NOMO-1 (cell line): Measurements from ENCODE around the gene UCK1.
"Not testable (repeated sequence)": the region's sequence is repeated elsewhere in the genome, so short reads cannot be mapped to it uniquely, and the experiment has no call there.

Source experiments
- DNase-seq, 2 experiments: peaks; one replicate each; lab custom pipeline; 2025; ENCODE audit not compliant: unreplicated experiment in 2 of 2; lab: John Stamatoyannopoulos, UW

Gene UCK1

DNA sequence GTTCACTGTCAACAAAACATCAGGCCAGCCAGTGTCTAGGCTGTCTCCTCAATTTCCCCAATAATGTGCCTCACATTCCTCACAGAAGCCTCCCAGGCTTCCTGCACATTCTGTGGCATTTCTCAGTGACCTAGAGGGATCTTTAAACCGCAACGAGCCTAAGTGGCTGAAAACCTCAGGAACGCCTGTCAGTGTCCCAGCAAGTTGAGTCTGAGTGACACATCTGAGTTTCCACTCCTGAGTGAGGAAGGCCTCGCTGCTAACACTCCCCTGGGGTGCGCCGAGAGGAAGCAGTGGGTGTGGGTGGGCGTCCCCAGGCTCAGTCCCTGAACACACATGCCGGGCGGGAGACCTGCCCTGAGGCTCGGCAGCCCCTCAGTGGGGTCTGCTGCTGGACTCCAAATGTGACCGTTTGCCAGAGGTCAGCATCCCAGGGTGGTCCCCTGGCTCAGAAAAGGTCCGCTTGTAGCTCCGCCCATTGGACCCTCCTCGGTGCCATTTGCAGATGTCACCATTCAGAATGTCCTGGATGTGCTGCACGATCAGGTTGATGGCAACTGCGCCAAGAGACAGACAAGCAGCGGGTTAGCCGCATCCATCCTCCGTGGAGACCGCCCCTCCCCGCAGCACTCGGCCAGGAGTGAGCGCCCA lies 6.3 kb downstream of the UCK1 start:
- DNase-seq = no peak

DNA sequence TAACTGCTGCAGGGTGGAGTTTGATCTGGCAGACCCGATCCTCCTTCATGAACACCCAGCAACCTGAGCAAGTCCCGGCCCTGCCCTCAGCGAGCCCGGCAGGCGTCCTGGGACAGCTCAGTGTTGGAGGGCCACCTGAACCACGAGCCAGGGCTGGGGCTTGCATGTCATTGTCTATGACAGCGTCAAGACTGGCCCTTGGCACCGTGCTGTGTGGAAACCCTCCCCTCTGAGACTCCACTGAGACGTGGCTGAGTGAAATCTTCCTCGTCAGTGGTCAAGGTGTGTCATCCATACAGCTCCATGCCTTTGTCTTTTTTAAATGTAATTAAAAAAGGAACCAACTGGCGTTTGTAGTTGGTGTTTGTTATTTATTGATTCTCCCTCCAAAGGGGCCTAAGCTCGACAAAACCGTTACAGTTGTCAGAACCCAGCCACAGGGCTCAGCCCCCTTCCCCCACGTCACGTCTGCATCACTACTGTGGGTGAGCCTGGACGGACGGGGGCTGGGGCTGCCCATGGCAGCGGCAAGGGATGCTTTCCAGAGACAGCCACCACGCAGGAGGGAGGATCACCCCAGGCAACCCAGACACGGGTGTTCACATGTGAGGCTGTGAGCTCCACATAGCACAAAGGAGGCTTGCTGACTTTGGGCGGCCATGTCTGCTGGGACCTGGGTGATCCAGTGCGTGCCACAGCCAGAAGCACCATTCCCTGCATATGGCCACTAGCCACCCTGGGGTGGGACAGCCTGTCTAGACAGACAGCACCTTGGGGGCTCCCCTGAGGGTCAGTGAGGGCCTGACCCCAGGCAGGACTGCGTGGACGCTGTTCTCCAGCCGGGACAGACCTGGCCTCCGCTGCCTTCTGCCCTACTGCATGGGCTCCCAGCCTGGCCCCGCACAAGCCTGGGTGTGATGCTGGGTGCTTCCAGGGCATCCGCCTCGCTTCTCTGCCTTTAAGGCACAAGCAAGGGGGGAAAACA lies 7.3 kb downstream of the UCK1 start:
- DNase-seq = no peak

- DNase-seq = no peak
Measured at GRCh38 chr9:131523086-131523388, 8.0 kb downstream of the UCK1 start.

DNA sequence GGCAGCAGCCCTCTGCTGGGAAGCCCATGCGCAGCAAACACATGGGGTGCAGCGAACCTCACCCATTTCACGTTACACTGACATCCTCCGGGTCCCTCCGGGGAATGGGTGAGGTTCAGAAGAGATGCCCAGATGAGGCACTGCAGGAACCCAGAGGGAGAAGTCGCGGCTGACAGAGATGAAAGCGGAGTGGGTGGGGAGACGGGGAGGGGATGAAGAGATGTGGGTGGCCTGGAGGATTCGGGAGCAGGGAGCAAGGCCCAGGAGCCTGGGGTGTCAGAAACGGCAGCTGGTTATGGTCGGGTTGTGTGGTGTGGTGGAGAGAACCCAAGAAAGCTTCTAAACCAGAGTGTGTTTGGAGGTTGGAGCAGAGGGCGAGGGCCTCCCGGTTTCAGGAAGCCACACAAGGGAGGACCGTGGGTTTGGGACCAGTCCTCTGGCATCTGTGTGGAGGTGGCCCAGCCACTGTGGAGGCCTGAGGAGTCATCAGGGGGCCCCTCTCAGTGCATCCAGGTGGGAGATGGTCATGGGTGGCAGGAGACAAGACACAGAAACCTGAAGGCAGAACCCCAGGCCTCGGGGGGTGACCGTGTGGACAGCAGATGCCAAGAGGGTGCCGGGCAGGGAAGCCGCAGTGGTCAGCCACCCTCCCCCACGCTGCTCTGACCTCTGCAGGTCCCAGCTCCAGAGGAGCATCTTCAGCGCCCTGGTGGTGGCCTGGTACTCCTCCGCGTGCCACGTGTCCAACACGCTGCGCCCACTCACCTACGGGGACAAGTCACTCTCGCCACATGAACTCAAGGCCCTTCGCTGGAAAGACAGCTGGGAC lies 8.6 kb downstream of the UCK1 start:
- no peak for DNase-seq

GRCh38 chr9:131521822-131522221 lies 9.2 kb downstream of the UCK1 start:
- DNase-seq = no peak

DNA sequence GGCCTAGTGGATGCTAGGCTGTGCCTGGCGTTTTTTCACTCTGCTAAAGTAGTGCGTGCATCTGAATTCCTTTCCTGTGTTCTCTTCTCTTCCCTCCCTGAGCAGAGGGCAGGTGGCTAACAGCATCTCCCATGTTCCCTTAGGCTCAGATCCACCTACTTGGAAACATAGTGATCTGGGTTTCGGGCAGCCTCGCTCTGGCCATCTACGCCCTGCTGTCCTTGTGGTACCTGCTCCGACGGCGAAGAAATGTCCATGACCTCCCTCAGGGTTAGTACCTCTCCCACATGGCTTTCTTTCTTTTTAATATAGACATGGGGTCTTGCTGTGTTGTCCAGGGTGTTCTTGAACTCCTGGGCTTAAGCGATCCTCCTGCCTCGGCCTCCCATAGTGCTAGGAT lies 9.9 kb downstream of the UCK1 start:
- no peak for DNase-seq

DNA sequence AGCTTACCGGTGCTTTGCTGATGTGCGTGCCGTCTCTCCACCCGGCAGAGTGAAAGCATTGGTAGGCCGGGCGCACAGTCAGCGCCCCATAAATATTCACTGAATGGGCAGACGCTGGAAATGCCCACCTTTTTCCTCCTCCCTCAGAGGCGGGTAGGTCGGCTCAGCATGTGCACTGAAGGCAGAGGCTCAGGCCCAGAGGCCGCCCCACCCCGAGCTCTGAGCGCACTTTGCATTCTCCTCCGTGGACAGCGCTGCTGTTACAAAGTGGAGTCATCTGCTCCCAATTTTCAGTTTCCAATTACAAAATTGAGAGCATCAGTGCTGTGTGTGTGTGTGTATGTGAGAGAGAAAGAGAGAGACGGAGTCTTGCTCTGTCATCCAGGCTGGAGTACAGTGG lies 10.6 kb downstream of the UCK1 start:
- DNase-seq = no peak

GRCh38 chr9:131518553-131518952 lies 12.5 kb downstream of the UCK1 start:
- DNase-seq = no peak

- DNase-seq = no peak
Measured at GRCh38 chr9:131517761-131518190, 13.3 kb downstream of the UCK1 start.

GRCh38 chr9:131516930-131517329 lies 14.1 kb downstream of the UCK1 start:
- DNase-seq = no peak

DNA sequence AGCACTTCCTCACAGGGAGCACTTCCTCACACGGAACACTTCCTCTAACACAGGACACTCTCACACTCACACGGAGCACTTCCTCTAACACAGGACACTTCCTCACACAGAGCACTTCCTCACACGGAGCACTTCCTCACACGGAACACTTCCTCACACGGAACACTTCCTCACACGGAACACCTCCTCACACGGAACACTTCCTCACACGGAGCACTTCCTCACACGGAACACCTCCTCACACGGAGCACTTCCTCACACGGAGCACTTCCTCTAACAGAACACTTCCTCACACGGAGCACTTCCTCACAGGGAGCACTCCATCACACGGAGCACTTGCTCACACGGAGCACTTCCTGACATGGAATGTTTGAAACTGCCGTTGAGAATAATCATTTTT lies 15.0 kb downstream of the UCK1 start:
- no peak for DNase-seq

DNA sequence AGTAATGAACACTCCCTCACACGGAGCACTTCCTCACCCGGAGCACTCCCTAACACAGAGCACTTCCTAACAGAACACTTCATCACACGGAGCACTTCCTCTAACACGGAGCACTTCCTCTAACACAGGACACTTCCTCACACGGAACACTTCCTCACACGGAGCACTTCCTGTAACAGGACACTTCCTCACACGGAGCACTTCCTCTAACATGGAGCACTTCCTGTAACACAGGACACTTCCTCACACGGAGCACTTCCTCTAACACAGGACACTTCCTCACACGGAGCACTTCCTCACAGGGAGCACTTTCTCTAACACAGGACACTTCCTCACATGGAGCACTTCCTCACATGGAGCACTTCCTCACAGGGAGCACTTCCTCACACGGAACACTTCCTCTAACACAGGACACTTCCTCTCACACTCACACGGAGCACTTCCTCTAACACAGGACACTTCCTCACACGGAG lies 15.5 kb downstream of the UCK1 start:
- DNase-seq = not testable (repeated sequence)

DNA sequence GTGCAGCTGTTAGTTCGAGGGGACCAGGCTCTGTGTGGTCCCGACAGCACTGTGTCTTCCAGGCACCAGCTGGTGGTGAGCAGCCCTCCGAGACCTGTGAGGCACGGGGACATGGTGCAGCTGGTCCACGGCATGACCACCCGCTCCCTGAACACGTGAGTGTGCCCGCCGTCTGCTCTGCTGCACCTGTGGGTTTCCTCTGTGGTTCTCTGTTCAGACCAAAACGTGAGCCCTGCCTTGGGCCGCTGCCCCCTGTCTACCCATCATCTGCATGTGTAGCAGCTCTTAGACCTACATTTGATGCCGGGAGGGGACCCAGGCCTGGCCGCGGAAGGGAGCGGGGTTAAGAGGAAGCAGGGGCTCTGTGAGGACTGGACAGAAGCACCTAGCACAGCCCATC lies 17.9 kb downstream of the UCK1 start:
- no peak for DNase-seq

DNA sequence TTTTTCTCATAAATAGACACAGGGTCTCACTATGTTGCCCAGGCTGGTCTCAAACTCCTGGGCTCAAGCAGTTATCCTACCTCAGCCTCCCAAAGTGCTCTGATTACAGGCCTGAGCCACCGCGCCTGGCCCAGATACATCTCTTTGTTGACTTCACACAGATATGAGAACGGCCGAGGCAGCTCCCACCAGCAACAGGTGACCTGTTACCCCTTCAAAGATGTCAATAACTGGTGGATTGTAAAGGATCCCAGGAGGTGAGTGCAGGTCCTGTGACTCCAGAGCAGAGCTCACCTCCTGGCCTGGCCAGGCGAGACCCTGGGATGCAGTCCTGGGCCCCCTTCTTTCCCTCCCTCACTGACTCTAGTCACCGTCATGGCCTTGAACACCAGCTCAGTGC lies 19.2 kb downstream of the UCK1 start:
- no peak for DNase-seq

DNA sequence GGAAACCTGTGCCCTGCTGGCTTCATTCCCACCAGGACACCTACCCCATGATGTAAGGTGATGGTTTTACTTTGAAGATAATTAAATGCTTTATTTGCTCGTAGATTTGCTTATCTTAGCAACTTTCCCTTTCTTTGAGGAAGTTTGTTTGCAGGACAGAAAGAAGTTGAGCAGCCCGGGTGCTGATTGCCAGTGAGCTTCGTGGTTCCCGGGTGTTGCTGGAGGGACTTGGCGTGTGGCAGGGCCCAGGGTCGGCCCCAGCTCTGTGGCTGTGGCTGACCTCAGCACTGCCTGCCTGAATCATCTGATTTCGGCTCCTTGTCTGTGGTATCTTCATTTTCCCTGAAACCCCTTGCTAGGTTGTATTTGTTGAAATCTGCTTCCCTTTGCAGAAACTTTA lies 19.6 kb downstream of the UCK1 start:
- DNase-seq = no peak

DNA sequence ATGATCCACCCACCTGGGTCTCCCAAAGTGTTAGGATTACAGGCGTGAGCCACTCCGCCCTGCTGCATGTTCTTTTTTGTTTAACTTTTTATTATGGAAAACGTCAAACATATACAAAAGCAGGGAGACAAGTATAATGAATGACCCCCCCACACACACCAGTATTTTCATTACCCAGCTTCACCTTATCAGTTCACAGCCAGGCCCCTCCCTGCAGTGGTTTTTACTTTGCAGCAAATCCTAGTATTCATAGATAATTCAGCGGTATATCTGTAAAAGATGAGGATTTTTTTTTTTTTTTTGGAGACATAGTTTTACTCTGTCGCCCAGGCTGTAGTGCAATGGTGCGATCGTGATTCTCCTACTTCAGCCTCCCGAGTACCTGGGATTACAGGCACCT lies 26.1 kb downstream of the UCK1 start:
- DNase-seq = no peak

GRCh38 chr9:131503626-131504465 lies 27.2 kb downstream of the UCK1 start:
- DNase-seq = peak in 1 of 2 experiments; percentile 5

- peak; percentile 75 to 81 for DNase-seq
Measured at GRCh38 chr9:131502781-131503625, 28.1 kb downstream of the UCK1 start, which contains the start of gene POMT1. TSS of gene POMT1 (plus strand) at chr9:131502918. CDS start at chr9:131504219, 1,301 bp downstream.

GRCh38 chr9:131500939-131501541 lies 30.0 kb downstream of the UCK1 start:
- peak; percentile 75 to 85 for DNase-seq
